Measurements from ENCODE around the gene DNAH3. TPM values are rescaled to one million over a fixed set of nuclear protein-coding genes. Genes with fewer than 3 reads are reported as not detected.

The DNAH3 gene
- total and polyA plus RNA-seq, 2 of the 8 experiments (the other 6 are each of a cell fraction or from before 2014, with no cell fraction given): 0.57 to 0.71 TPM

DNA sequence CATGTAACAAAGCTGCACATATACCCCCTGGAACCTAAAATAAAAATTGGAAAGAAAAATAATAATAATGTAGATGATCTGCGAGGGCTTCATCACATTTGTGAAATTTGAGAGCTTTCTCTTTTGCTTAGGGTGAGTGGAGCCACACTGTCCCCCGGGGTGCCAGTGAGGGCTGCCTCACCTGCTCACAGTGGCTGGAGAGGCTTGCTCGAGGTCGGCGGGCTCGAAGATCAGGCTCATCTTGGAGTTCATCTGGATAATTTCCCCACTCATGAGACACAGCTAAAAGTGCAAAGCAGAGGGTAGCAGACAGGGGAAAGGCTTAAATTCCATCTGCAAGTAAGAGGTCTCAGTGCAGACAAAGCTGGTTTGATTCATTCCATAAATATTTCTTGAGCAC is 123.8 kb downstream of the DNAH3 start:
- no peaks in the 10 kb centered on the region for H4K20me1 ChIP-seq (replicated peaks in 1 of 2; ENCODE audit: control insufficient read depth in 1 of 2, insufficient read depth in 2 of 2, low read length in 2 of 2)
- FAIRE-seq (no peak), DNase-seq (ENCODE audit: low read depth in 1 of 2, low spot score in 2 of 2) (no peak)
- H2BK20ac ChIP-seq (ENCODE audit: low read length): no peak overlapping the region
- no peaks in the 10 kb centered on the region for H3K79me2 ChIP-seq (ENCODE audit: control insufficient read depth in 1 of 2, insufficient read depth in 2 of 2, low read length in 2 of 2)
- no peak overlapping the region for H3K14ac ChIP-seq (ENCODE audit: insufficient read length)
- no peak overlapping the region for H3K27ac ChIP-seq (ENCODE audit: low read depth, low read length)
- H2AK5ac ChIP-seq (ENCODE audit: low read depth, low read length): no peak overlapping the region
- 91% methylated on average over 6 of the region's 6 CpGs; no CpG with 5 or more reads in 1 of the 2 experiments for WGBS, 2 experiments (ENCODE audit: extremely low coverage in 1 of 2, insufficient coverage in 1 of 2, insufficient read length in 1 of 2, insufficient replicate concordance in 2 of 2, low coverage in 1 of 2, low lambda C conversion rate in 2 of 2, missing lambda C conversion rate in 1 of 2)
- ChIA-PET CTCF (ENCODE audit: partially characterized antibody) (interaction anchor here (0.9 to 1.1 kb wide), 3 partner anchors 31 to 177 kb away, joined by 3 read pairs; no protein-coding TSS in a partner anchor), POLR2A (ENCODE audit: partially characterized antibody) (interaction anchor here (0.5 kb wide), 1 partner anchor 207 kb away, joined by 3 read pairs; no protein-coding TSS in a partner anchor)
- H2BK12ac ChIP-seq (ENCODE audit: low read depth, low read length): no peak overlapping the region
- no peaks in the 10 kb centered on the region for H3K9me3 ChIP-seq (ENCODE audit: insufficient read depth in 2 of 2, low read depth in 1 of 2, low read length in 1 of 2)
- H2BK120ac ChIP-seq (replicated peaks; ENCODE audit: low read depth, low read length): no peak overlapping the region
- TF ChIP-seq ASH2L (IDR thresholded peaks at IDR 0.05; ENCODE audit: low read length) (no peak), NRF1 (IDR thresholded peaks at IDR 0.05; ENCODE audit: low read depth, low read length) (no peak), EP300 (IDR thresholded peaks at IDR 0.05; ENCODE audit: borderline replicate concordance in 1 of 2, low read depth in 2 of 2, low read length in 2 of 2) (no peak), TBP (IDR thresholded peaks at IDR 0.05; ENCODE audit: low read depth, low read length) (no peak), TAF7 (optimal IDR thresholded peaks at IDR 0.05; ENCODE audit: borderline replicate concordance, low read depth, low read length) (no peak), HDAC6 (IDR thresholded peaks at IDR 0.05; ENCODE audit: low read depth, low read length) (no peak), CEBPB (IDR thresholded peaks at IDR 0.05; ENCODE audit: low read depth, low read length) (no peak), CREB1 (IDR thresholded peaks at IDR 0.05) (no peak)
- H3K79me1 ChIP-seq (ENCODE audit: low read depth, low read length): no peaks in the 10 kb centered on the region
- H3K4me2 ChIP-seq (ENCODE audit: insufficient read depth in 1 of 2, low read depth in 2 of 2, low read length in 2 of 2): no peak overlapping the region
- no peaks in the 10 kb centered on the region for H3K36me3 ChIP-seq (ENCODE audit: control insufficient read depth in 2 of 4, insufficient read depth in 4 of 4, low read length in 3 of 4)
- H3K27me3 ChIP-seq (replicated peaks in 1 of 4; ENCODE audit: control insufficient read depth in 3 of 4, extremely low read depth in 1 of 4, insufficient read depth in 3 of 4, low read length in 3 of 4): no peaks in the 10 kb centered on the region
- no peak overlapping the region for H2BK15ac ChIP-seq (ENCODE audit: low read length)
- H3K23me2 ChIP-seq (ENCODE audit: low read depth, low read length): no peaks in the 10 kb centered on the region
- H3K4me1 ChIP-seq (replicated peaks in 1 of 4; ENCODE audit: control insufficient read depth in 3 of 4, insufficient read depth in 4 of 4, low read length in 3 of 4): no peaks in the 10 kb centered on the region
- no peak overlapping the region for H4K91ac ChIP-seq (replicated peaks; ENCODE audit: insufficient read length, low read length)
- H4K5ac ChIP-seq (ENCODE audit: insufficient read length, low read depth, low read length): no peak overlapping the region
- no peak overlapping the region for H2BK5ac ChIP-seq (ENCODE audit: low read depth, low read length)
- no peak overlapping the region for H3K9ac ChIP-seq (replicated peaks in 1 of 4; ENCODE audit: extremely low read depth in 1 of 4, low read depth in 3 of 4, low read length in 3 of 4)
- H3K4me3 ChIP-seq (ENCODE audit: extremely low read depth in 1 of 4, insufficient read depth in 2 of 4, low read depth in 3 of 4, low read length in 4 of 4): no peak overlapping the region
- no peak overlapping the region for H3K4ac ChIP-seq (replicated peaks; ENCODE audit: insufficient read length, low read depth, low read length)
- no peak overlapping the region for H3K23ac ChIP-seq (ENCODE audit: insufficient read length)
- H4K8ac ChIP-seq (ENCODE audit: extremely low read depth, insufficient read depth, low read length): no peak overlapping the region
- H3K18ac ChIP-seq (ENCODE audit: extremely low read depth, low read length): no peak overlapping the region
- no peak overlapping the region for H2AFZ ChIP-seq (ENCODE audit: low read length)
- H3K56ac ChIP-seq (replicated peaks; ENCODE audit: insufficient read length, low read depth, low read length): no peak overlapping the region

Data from H1 (cell line).